ENCODE data around the gene AGBL2. TPM values are rescaled to one million over a fixed set of nuclear protein-coding genes. Genes with fewer than 3 reads are reported as not detected.

The AGBL2 gene
- total RNA-seq, 1 experiment from 2014 or later: 3.0 TPM

GRCh38 chr11:47714554-47715081 is 551 bp downstream of the AGBL2 start:
- no CpG with 5 or more reads among the region's 19 CpGs for WGBS (ENCODE audit: extremely low coverage, insufficient read length, low lambda C conversion rate)
- peak overlapping the region; percentile 66 to 98 (median 69); a peak in 4 of 7 replicates for H3K27ac Mint-ChIP-seq

More at GRCh38 chr11:47714554-47715081, 551 bp downstream of the AGBL2 start:
- Histone ChIP-seq H2BK15ac (ENCODE audit: low read depth, low read length) (no peak overlapping the region), H3K4me1 (ENCODE audit: insufficient read depth, low read length) (no peaks in the 10 kb centered on the region; the same call in 1 of the 2 replicates), H2BK20ac (ENCODE audit: low read depth, low read length, poor library complexity, severe bottlenecking) (no peak overlapping the region), H4K20me1 (ENCODE audit: control insufficient read depth, insufficient read depth, insufficient read length) (no peaks in the 10 kb centered on the region), H3K23ac (ENCODE audit: insufficient read length, low read depth, low read length) (no peak overlapping the region), H3K4me2 (ENCODE audit: insufficient read depth, insufficient read length, low read length) (peak overlapping the region; percentile 84), H2AFZ (ENCODE audit: low read length) (no peak overlapping the region), H3K56ac (ENCODE audit: insufficient read length, low read depth, low read length) (no peak overlapping the region), H4K8ac (replicated peaks; ENCODE audit: insufficient read length, low read depth, low read length) (no peak overlapping the region), H3K14ac (ENCODE audit: insufficient read depth, low read length) (peak overlapping the region; percentile 49; the same call in 1 of the 2 replicates), H3K79me2 (ENCODE audit: insufficient read depth, low read length) (no peaks in the 10 kb centered on the region), H2BK5ac (ENCODE audit: insufficient read length, low read length) (no peak overlapping the region), H3K23me2 (ENCODE audit: insufficient read length, low read depth, low read length, poor library complexity, severe bottlenecking) (peaks cover 6% of the 10 kb centered on the region), H2AK5ac (ENCODE audit: insufficient read length, low read length) (no peak overlapping the region), H3K27me3 (ENCODE audit: insufficient read depth, low read length) (no peaks in the 10 kb centered on the region), H3T11ph (ENCODE audit: low read length) (no peak overlapping the region), H3K18ac (ENCODE audit: insufficient read length, low read depth, low read length) (peak overlapping the region; percentile 28), H2BK12ac (ENCODE audit: insufficient read length, low read depth, low read length) (no peak overlapping the region), H4K5ac (ENCODE audit: insufficient read length, low read depth, low read length) (no peak overlapping the region), H4K91ac (ENCODE audit: insufficient read length, low read depth, low read length) (no peak overlapping the region), H3K4ac (ENCODE audit: low read depth, low read length) (no peak overlapping the region), H3K9me3 (ENCODE audit: control insufficient read depth, low read depth, low read length) (no peaks in the 10 kb centered on the region), H3K27ac (ENCODE audit: insufficient read length, low read depth, low read length) (no peak overlapping the region), H3K9ac (ENCODE audit: extremely low read depth, insufficient read length, low read length) (peak overlapping the region; percentile 32), H2BK120ac (ENCODE audit: low read depth, low read length, poor library complexity, severe bottlenecking) (no peak overlapping the region), H3K79me1 (ENCODE audit: insufficient read depth, low read depth, low read length, poor library complexity, severe bottlenecking) (no peaks in the 10 kb centered on the region)
- TF ChIP-seq CTCF (conservative IDR thresholded peaks at IDR 0.05): no peak
- peaks cover 5 to 33% (median 25%) of the 10 kb centered on the region in 3 experiments; a peak in 6 of 7 replicates for H3K36me3 Mint-ChIP-seq (ENCODE audit: insufficient read depth in 1 of 3, low read depth in 3 of 3)
- no peak for DNase-seq
- H3K27me3 Mint-ChIP-seq (ENCODE audit: low read depth): no peaks in the 10 kb centered on the region
- H3K9me3 Mint-ChIP-seq: no peaks in the 10 kb centered on the region
- peak overlapping the region; percentile 89 to 91 for H3K4me3 Mint-ChIP-seq
- H3K4me1 Mint-ChIP-seq: peaks cover 17 to 20% of the 10 kb centered on the region in 2 experiments

All from H9 (cell line).